Skeletal muscle cell (primary cell): ENCODE data around the gene LRPAP1.

ENCODE experiments used
- DNase-seq: peaks from one replicate; pipeline ENCODE4 v3.0.0-alpha.2; 2010; ENCODE audit warnings: low read depth
- H3K4me3 ChIP-seq: 2 replicates; pipeline ENCODE4 v1.5.1; 2011; ENCODE audit warnings: low read depth, mild to moderate bottlenecking, control low read depth, low read length, moderate library complexity

Gene LRPAP1

DNA sequence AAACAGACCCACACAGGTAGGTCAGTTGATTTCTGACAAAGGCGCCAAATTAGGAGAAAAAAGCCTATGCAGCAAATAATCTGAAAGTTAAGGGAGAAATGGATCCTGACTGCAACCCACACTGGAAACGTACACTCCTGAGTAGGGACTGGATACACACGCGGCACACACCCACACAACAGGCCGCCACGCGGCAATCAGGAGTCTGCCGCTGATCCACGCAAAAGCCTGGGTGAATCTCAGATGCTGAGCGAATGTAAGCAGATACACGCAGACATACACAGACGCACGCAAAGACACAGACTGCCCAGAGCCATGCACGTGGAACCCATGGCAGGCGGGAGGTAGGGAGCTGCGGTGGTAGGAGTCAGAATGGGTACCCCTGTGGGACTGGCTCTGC is 21.7 kb downstream of the LRPAP1 start:
- H3K4me3 ChIP-seq = no peak overlapping the region
- no peak for DNase-seq

DNA sequence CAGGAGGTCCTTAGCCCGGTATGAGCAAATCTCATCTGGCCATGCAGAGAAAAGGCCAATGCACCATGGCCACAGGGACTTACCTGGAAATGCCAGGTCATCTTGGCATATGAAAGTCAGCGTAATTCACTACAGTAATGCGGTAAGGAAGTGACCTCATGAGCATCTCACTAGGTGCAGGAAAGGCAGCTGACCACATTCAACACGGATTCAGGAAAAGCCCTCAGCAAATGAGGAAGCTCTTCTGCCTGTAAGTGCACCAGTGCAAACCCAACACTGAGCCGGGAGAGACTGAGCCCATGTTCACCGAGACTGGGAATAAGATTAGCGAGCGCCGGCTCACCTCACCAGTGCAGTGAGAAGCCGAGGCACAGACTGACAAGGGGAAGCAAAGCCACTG is 23.7 kb downstream of the LRPAP1 start:
- H3K4me3 ChIP-seq = no peak overlapping the region
- DNase-seq = no peak

DNA sequence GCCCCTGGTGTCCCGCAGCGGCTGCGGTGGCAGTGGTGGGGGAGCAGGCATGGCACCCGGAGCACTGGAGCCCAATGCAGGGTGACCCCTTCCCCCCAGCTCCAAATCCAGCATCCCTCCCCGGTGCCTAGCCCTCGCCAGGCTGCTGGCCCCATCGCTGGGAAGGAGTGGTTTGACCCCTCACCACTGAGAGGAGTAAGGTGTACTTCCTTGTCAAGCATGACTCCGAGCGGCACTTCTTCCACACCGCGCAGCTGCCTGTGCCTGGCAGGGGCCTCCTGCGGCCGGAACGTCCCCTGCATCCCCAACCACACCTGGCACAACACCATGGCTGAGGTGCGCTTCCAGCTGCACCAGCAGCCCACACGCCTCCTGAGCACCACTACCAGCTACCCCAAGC is 27.0 kb downstream of the LRPAP1 start:
- H3K4me3 ChIP-seq = no peak overlapping the region
- DNase-seq = no peak

DNA sequence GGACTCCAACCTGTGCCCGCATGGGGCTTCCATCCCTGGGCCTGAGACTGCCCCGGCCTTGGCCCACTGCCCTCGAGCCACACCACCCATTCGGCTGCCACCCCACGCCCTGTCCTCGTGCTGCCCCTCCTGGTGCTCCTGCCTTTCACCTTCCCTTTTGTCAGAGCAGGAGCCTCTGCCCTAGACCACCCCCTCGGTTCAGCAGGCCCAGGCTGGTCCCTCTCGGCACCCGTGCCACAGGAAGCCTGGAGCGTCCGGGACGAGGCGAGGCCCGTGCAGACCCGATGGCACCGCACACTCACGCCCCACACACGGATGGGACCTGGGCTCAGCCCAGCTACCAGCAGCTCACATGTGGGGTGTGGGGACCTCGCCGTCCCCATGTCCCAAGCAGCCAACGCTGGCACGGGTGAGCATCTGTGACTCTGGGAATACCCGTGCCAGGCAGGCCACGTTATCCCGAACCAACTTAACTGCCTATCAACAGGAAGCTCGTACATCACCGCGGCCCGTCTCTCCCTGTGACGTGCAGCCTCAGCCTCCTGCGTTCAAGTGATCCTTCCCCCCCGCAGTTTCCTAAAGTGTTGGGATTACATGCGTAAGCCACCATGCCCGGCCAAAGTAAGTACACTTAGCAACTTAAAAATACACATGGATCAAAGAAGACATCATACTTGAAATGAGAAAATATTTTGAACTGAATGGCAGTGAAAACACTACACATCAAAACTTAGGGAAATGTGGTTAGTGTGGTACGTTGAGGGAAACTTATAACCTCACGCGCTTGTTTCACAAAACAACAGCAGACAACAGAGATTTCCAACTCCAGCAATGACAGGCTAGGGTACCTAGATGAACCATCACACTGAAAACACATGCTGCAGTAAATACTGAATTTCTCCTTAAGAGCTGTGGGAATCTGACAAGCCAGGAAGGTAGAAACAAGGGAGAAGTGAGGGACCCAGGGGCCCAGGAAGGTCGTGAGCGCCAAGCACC is 29.0 kb downstream of the LRPAP1 start:
- H3K4me3 ChIP-seq = no peak overlapping the region
- DNase-seq = no peak

DNA sequence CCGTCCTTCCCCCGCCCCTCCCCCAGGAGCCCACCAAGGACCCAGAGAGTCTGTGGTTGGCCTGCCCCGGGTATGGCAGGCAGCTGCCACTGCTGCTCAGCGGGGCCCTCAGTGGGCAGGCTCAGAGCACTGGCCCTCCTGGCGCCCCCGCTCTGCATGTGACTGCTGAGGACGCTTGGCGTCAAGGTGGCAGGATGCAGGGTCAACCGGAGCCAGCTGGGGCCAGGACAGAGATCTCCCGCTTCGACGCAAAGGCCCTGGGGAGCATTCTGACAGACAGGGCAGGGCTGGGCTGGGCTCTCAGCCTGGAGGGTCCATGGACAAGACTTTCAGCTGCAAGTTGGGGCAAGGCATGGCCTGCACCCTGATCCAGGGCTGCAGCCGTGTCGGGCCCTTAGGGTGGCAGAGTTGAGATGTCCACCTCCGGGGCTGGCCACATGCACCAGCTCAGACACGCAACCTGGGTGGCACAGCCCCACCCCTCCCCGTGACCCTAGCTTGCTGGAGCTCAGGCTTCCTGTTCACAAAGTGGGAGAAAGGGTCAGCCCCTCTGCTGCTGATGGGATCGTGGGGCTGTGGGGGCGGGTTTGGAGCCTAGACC is 30.3 kb downstream of the LRPAP1 start:
- DNase-seq = no peak

DNA sequence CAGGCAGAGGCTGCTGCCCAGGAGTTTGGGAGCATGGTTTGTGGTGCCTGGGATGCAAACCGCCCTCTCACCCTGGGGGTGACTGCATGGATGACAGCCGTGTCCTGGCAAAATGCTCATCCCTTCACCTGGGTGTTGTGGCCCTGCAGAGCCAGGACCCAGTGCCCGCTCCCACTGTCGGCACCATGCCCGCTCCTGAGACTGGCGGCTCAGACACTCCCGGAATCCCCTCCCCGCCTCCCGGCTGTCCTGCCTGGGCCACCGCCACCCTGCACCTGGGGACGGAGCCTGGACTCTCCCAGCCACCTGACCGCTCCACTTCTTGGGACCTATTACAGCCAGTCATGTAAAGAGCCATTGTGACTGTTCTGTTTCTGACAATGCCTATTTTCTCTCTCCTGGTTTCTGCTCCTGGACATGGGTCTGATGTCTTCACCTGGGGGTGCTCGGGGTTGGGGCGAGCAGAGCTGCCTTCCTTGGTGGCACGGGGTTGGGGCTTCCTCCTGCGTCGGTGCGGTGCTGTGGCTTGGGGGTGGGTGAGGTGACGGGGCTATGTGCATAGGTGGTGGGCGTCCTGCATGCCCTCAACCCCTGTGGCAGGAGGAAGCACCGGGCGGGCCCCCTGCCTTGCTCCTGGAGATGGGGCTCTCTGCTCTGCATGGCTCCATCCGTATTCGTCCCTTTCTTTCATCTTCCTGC is 30.9 kb downstream of the LRPAP1 start:
- no peak overlapping the region for H3K4me3 ChIP-seq
- no peak for DNase-seq

More for the DNA sequence above, 30.3 kb downstream of the LRPAP1 start:
- H3K4me3 ChIP-seq = no peak overlapping the region

DNA sequence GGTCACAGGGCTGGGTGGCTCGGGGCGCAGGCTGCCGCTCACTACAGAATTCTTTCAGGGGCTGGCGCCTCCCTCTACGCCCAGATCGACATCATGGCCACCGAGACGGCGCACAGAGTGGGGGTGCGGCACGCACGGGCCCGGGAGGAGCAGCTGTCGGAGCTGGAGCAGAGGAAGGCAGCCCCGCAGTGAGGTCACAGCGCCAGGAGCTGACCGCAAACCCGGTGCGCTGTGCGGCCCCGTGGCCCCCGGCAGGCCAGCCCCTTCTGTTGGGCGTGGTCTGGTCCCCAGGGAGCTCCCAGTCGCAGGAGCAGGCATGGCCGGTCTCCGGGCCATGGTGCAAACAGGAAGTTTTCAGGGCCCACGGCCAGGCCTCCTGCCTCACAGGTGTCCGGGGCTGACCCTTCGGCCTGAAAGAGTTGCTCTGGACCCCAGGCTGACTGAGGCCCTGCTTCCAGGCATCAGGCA is 31.6 kb downstream of the LRPAP1 start:
- DNase-seq = no peak
- no peak overlapping the region for H3K4me3 ChIP-seq

DNA sequence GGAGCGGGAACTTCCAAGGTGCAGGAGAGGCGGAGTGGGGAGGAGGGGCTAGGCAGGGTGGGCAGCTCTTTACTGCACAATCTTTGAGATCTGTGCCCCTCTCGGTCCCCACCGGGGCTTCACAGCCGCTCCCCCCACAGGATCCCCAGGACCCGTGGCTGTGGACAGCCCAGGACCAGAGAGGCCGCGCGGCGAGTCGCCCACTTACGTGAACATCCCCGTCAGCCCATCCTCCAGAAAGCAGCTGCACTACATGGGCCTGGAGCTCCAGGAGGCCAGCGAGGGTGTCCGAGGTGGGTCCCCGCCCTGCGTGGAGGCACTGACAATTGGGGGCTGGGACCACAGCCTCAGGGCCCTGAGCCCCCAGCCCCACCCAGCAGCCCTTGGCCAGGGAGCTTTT is 32.1 kb downstream of the LRPAP1 start:
- no peak for DNase-seq
- H3K4me3 ChIP-seq = no peak overlapping the region

DNA sequence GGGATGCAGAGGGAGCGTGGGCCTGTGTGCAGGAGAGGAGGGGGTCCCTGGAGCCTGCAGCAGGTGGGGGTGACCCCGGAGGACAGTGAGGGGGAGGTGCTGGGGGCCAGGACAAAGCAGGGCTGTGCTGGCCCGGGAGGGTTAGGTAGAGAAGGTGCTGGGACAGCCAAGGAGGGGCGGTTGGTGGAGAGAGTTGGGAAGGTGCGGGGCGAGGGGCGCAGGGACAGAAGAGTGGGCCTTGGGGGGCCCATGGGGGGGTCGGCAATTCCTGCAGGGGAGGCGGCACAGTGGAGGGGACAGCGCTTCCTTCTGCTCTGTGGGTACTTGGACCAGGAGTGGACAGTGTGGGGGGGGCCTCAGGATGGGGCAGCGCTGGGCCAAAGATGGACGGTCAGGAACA is 32.5 kb downstream of the LRPAP1 start:
- H3K4me3 ChIP-seq = no peak overlapping the region
- no peak for DNase-seq

DNA sequence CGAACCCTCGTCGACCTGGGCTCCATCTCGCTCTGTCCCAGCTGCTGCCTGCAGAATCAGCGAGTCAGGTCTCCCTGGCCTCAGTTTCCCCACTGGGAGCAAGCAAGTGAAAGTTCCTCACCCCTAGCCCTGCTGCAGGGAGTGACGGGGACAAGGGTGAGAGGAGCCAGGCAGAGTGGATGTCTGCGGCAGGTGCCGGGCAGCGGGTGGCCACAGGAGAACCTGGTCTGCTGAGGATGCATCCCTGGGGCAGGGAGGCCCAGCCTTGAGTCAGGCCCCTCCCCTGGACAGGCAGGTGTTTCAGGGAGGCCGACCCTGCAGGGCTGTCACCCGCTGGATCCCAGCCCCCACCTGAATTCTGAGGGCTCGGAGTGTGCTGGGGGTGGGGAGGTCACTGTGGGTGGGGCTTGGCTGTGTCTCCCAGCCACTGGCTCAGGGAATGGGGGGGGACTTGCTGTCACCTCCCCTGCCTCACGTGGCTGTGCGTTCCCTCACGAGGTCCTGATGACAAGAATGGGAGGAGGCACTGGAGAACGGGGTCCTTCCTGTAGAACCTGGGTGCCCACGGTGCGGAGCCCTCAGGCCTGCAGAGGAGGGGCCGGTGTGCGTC is 33.2 kb downstream of the LRPAP1 start:
- no peak for DNase-seq
- H3K4me3 ChIP-seq = no peak overlapping the region

DNA sequence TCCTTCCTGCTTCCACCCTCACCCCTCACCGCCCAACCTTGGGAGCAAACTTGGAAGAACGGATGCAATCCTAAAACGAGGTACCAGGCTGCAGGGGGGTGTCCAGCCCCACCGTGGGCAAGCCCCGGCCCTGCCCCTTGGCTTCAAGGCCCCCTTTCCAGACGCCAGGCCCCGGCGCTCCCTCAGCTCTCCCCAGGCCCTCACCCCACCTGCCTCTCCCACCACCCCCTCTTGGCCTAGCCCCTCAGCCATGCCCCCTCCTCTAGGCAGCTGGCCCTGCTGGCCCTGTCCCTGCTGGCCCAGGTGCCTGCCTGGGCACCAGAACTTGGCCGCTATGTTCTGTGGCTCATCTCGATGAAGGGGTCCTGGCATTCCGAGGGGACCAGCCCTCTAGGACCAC is 33.8 kb downstream of the LRPAP1 start:
- DNase-seq = no peak
- no peak overlapping the region for H3K4me3 ChIP-seq

DNA sequence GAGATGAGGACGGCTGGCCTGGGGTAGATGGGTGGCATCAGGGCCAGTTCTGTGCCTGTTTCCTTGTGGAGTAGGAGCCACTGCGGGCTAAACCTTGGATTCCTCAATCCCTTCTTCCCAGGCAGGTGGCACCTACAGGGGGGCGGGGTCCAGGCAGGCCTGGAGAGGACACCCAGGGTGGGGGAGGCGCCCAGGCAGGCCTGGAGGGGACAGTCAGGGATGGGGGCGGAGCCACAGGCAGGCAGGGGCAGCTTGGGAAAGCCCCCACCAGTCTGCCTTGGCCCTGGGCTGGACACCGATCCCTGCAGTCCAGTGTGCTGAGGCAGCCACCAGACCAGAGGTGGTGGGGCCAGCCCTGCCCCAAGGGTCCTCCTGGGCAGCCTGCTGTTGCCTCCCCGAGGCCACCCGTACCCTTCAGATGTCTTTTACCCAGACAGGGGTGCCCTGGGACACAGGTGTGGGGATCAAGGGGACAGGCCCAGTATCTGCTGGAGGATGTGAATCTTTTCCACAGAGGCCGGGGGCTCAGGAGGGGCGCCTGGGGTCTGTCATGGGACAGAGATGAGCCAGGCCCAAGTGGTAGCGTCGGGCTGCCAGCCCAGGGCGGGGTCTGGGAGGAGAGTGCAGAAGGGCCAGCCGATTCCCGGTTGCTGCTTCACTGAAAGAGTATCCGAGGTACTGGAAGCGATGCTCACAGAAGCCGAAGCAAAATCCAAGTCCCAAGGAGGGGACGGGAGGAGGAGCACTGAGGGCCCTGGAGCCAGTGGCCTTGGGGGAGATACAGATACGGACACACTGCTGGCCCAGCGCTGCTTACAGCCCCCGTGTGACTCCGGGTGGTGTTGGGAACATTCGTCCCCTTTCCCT is 34.5 kb downstream of the LRPAP1 start:
- H3K4me3 ChIP-seq = no peak overlapping the region
- DNase-seq = no peak

DNA sequence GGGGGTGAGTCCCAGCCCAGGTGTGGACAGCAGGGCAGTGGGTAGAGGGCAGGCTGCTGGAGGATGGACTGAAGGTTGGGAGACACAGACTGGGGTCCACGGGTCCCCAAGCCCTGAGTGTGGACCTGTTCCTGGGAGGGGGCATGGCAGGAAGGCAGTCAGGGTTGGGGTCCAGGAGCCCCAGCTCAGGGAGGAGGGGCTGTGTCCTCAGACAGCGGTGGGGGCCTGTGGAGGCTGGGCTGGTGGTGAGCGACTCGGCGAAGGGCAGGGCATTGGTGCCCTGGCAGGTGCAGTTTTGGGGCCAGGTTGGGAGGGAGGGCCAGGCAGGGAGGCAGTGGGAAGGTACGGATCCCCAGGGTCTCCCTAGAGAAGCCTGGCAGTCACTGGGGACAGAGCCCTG is 35.1 kb downstream of the LRPAP1 start:
- H3K4me3 ChIP-seq = no peak overlapping the region
- no peak for DNase-seq

DNA sequence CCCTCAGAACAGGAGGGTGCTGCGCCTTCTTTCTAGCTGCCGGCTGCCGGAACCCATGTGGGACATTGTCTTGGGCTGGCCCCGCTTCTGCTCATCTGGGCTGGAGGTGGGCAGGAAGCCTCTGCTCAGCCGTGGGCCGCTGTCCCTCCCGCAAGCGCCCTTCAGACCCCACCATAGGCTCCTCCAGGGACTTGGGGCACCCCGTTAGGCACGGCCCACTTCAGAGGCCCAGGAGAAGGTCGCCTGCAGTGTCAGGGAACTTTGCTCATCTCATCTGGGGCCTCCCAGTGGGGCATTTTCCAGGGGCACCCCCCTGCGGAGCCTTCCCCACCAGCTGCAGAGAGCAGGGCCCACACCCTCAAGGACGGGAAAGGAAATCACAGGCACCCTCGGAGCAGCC is 36.2 kb downstream of the LRPAP1 start:
- H3K4me3 ChIP-seq = no peak overlapping the region
- DNase-seq = no peak

DNA sequence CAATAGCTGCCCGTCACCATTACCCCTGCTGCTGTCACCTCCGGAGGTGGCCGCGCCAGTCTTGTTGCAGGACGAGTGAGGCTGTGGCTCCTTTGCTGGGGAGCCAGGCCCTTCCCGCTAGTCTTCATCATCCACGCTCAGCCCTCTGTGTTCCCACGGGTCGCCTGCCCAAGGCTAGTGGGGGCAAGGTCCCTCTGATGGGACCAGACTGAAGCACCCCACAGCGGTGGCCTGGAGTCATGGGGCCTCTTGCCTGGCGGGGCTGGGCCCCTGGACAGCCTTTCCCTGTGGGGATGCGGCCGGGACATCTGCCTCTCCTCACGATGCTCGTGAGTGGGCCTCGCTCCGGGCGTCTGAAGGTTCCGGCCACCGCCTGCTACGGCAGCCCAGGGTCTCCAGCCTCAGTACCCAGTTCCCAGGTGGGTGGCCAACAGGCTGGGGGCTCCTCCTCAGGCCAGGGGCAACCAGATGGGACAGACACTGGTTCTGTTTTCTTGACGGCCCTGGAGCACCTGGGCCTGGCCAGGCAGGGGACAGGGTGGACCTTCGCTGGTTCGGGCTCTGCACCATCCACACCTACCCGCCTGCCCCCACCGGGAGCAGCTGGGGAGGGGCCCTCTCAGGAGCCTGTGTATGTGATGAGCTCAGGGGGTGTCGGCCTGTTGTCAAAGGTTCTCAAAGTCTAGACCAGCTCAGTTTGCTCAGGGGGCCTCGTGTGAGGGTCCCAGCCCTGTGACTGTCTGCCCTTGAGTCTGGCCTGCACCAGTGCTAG is 36.8 kb downstream of the LRPAP1 start:
- no peak for DNase-seq
- no peak overlapping the region for H3K4me3 ChIP-seq

DNA sequence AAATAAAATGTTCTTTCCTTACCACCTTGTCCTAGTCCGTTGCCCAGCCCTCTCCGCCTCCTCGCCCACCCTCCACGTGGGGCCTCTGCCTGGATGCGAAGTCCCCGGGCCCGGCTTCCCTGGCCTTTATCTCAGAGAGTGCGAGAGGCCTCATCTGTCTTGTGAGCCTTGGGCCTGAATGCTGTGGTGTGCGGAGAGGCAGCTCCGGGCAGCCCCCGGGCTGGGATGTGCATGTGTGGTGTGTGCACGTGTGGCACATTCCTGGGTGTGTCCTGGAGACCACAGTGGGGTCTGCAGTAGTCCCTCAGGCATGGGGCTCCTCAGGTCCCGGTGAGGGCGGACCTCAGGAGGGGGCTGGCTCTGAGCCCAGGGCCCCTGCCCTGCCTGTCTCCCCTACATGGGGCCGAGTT is 37.8 kb downstream of the LRPAP1 start:
- no peak for DNase-seq
- no peak overlapping the region for H3K4me3 ChIP-seq

DNA sequence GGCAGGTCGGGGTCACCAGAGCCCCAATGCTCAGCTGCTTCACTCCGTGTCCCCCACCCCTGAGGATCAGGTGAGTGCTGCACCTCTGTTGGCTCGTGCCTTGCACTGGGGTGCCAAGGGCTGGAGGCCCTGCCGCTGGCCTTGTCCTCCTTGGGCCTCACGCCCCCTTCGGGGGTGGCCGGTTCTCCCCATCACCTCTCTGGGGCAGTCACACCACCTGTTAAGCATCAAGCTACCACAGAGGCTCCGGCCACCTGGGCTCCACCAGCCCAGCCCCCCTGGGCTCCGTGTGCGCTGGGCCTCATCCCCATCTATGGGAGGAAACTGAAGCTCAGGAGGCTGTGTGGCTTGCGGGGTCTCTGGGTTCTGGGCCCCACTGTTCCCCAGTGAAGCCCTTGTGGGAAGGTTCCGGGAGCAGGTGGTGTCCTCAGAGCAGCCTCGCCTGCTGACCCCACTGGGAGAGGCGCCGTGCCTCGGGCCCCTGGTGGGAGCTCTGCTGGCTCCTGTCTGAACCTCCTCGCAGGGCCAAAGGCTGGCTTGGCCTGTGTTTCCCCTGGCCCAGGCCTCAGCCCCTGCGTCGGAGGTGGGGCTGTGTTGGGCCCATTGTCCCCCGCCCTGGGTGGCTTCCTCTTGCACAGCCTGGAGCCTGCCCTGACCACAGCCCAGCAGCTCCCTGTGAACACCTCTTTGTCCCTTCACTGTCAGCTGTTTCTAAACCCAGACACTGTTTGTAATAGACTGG is 38.3 kb downstream of the LRPAP1 start:
- H3K4me3 ChIP-seq = no peak overlapping the region
- no peak for DNase-seq
